Left ventricle myocardium inferior (tissue), 1 donor: ENCODE measurements around the gene MMD. TPM values are rescaled to one million over a fixed set of nuclear protein-coding genes. Genes with fewer than 3 reads are reported as not detected.
"Not testable (repeated sequence)": the region's sequence is repeated elsewhere in the genome, so short reads cannot be mapped to it uniquely, and the experiment has no call there.

Experiments
- DNase-seq: peaks from one replicate; pipeline ENCODE4 v3.0.0-alpha.2; 2020
- H3K27ac ChIP-seq: fragments of 200-600 bp; replicated peaks from 2 replicates; pipeline ENCODE4 v1.8.0; 2021
- H3K27me3 ChIP-seq: fragments of 200-600 bp; 2 replicates; pipeline ENCODE4 v1.8.0; 2021; ENCODE audit warnings: low read depth
- H3K36me3 ChIP-seq: fragments of 200-600 bp; 2 replicates; pipeline ENCODE4 v1.8.0; 2021
- H3K4me1 ChIP-seq: fragments of 200-600 bp; 2 replicates; pipeline ENCODE4 v1.8.0; 2021
- H3K4me3 ChIP-seq: fragments of 200-600 bp; 2 replicates; pipeline ENCODE4 v1.8.0; 2021; ENCODE audit warnings: mild to moderate bottlenecking, moderate library complexity
- H3K9me3 ChIP-seq: fragments of 200-600 bp; replicated peaks from 2 replicates; pipeline ENCODE4 v1.8.0; 2021
- intact Hi-C: fragments of 100-400 bp; cut with micrococcal nuclease; formaldehyde crosslinking; loops from one replicate; pipeline ENCODE4 v1.11.0; 2022
- total RNA-seq: library from RNA; stranded (reverse); fragmentation: NEBNext Ultra II Directional; extraction: Animal tissue kit (Norgen Biotek cat#: 25700); gene quantifications from one replicate; pipeline ENCODE4 v1.2.1, GENCODE V29; 2021
- TF ChIP-seq, protein P1 (sequence below): fragments of 200-600 bp; IDR thresholded peaks from 2 replicates; pipeline ENCODE4 v1.8.0; 2021; ENCODE audit warnings: antibody characterized with exemption, mild to moderate bottlenecking, borderline replicate concordance
- donor health status: DM: no; HTN: yes; CAD: no; lungs with severe emphysema.

MMD gene
- total RNA-seq, 1 donor from 2014 or later = 9.5 TPM

DNA sequence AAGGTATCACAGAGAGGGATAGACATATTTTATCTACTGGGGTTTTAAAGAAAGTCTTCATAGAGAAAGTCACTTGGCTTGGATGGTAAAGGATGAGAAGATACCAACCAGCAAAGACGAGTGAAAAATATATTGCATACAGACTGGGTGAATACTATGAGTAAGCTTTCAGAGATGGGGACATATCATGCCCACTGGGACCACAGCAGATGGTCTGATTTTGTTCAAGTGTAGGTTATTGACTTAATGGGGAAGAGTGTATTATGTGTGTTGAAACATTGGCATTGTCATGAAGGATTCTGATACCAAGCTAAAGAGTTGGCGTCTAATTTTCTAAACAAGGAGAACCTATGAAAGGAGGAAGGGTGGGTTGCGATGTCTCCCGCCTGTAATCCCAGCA lies 13.8 kb upstream of the MMD start:
- no peak for DNase-seq
- no peak overlapping the region for H3K27ac ChIP-seq
- no peaks in the 10 kb centered on the region for H3K36me3 ChIP-seq

DNA sequence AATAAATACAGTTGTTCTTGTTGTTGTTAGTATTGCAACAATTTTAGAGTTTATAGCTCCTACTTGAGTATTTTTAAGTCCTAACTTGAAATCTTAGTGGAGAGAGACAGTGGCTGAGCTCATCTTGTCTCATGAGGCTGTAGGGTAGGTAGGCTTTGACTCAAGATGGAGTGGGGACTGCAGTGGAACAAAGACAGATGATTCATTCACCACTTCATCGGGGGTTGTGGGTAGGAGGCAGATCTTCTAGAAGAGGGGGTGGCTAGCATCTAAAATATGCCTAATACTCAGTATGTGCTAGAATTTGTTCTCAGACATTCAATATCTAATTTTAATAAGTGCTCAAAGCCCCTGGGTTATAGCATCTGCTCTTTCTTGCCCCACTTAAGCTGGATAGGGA lies 13.1 kb upstream of the MMD start:
- intact Hi-C loops = no loop called here
- H3K27ac ChIP-seq = no peak overlapping the region
- H3K36me3 ChIP-seq = no peaks in the 10 kb centered on the region
- TF ChIP-seq, protein P1, sequence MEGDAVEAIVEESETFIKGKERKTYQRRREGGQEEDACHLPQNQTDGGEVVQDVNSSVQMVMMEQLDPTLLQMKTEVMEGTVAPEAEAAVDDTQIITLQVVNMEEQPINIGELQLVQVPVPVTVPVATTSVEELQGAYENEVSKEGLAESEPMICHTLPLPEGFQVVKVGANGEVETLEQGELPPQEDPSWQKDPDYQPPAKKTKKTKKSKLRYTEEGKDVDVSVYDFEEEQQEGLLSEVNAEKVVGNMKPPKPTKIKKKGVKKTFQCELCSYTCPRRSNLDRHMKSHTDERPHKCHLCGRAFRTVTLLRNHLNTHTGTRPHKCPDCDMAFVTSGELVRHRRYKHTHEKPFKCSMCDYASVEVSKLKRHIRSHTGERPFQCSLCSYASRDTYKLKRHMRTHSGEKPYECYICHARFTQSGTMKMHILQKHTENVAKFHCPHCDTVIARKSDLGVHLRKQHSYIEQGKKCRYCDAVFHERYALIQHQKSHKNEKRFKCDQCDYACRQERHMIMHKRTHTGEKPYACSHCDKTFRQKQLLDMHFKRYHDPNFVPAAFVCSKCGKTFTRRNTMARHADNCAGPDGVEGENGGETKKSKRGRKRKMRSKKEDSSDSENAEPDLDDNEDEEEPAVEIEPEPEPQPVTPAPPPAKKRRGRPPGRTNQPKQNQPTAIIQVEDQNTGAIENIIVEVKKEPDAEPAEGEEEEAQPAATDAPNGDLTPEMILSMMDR = no peak
- H3K4me1 ChIP-seq = peaks cover 16% of the 10 kb centered on the region
- no peaks in the 10 kb centered on the region for H3K9me3 ChIP-seq
- no peak overlapping the region for H3K4me3 ChIP-seq
- no peak for DNase-seq
- H3K27me3 ChIP-seq = no peaks in the 10 kb centered on the region

More for the DNA sequence above, 13.8 kb upstream of the MMD start:
- H3K4me1 ChIP-seq = peaks cover 11% of the 10 kb centered on the region
- no peaks in the 10 kb centered on the region for H3K27me3 ChIP-seq
- intact Hi-C loops = no loop called here
- no peaks in the 10 kb centered on the region for H3K9me3 ChIP-seq
- H3K4me3 ChIP-seq = no peak overlapping the region
- TF ChIP-seq, protein P1 = no peak

DNA sequence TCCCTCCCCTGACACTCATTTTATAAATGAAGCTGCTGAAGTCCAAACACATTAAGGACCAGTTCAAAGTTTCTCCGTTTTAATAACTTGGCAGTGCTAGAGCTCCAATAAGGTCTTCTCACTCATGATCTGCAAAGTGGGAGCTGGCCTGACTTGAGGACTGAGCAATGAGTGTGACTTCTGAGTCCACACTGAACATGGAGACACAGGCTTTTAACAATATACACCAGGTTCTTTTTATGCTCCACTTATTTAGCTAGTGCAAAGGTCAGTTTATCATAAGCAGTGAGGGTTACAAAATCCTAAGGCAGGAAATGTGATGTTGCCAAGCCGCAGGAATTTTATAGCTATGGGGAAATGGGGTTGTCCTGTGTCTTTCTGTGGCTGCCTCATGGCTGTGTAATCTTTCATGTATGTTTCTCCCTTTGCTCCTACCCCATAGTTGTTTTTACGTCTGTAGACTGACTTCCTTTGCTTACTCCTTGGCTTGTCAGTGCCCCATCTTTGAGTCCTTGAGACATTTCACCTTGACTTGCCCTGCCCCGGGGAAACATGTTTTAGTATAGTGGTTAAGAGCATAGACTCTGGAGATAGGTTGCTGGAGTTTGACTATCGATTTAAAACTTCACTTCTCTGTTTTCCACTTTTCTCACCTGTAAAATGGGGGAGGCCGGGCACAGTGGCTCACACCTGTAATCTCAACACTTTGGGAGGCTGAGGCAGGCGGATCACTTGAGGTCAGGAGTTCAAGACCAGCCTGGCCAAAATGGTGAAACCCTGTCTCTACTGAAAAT lies 12.2 kb upstream of the MMD start:
- Histone ChIP-seq H3K36me3 (no peaks in the 10 kb centered on the region), H3K27ac (no peak overlapping the region)

DNA sequence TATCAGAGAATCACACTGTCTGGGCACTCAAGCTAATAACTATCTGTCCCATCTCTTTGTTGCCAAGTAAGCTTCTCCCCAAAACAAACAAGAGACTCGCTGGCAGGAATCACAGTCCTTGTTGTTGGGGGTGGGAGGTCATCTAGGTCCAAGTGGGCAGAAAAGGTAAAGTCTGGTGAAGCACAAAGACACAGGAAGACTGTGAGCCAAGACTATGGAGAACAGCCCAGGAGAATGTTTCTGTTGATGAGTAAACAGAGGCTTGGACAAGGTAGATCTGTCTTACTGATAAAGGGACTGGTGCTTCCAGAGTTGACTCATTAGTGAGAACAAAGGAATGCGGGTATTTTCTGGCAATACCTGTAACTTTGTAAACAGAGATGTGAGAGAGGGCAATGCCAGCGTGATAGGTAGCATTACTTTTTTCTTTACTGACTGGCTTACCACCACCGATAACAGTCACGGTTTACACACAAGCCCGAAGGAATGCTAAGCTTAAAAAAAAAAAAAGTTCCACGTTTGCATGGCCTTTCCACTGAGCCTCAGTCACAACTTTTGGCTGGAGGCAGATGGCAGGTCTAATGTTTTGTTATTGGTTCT lies 11.5 kb upstream of the MMD start:
- H3K9me3 ChIP-seq = no peaks in the 10 kb centered on the region
- peaks cover 16% of the 10 kb centered on the region for H3K4me1 ChIP-seq
- intact Hi-C loops = no loop called here
- H3K27ac ChIP-seq = no peak overlapping the region
- H3K4me3 ChIP-seq = no peak overlapping the region
- H3K27me3 ChIP-seq = no peaks in the 10 kb centered on the region
- DNase-seq = no peak
- no peaks in the 10 kb centered on the region for H3K36me3 ChIP-seq
- TF ChIP-seq, protein P1 = no peak

More for the DNA sequence above, 12.2 kb upstream of the MMD start:
- DNase-seq = no peak
- intact Hi-C loops = no loop called here
- H3K4me1 ChIP-seq = peaks cover 16% of the 10 kb centered on the region
- H3K27me3 ChIP-seq = no peaks in the 10 kb centered on the region
- TF ChIP-seq, protein P1 = no peak
- no peaks in the 10 kb centered on the region for H3K9me3 ChIP-seq
- no peak overlapping the region for H3K4me3 ChIP-seq

DNA sequence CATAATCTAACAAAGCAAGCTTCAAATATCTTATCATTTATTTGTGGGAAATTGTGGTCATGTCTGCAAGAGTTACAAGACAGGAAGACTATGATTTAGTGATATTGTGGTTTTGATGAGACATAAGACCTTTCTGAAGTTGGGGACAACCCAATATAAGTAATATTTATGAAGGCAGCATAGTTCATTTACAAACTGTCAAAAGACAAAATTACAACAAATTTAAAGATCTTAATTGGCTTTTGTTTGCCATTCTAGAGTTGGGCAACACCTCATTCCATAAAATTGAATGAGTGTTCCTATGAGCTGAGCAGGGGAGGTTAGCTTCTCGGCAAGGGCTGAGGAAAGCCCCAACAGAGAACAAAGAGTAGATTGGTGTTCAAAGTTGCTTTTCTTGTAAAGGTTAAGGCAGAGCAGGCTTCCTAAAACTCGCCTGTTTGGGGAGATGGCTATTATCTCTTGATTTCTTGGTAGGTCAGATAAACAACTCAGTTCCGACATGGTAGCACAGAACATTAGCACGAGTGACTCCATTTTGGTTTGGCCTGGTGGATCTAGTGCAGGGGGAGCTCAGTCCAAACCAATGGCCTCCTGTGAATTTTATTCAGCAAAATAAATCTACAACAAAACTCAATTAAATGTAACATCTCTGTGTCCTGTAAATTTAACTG lies 10.9 kb upstream of the MMD start:
- no peak overlapping the region for H3K4me3 ChIP-seq
- H3K36me3 ChIP-seq = no peaks in the 10 kb centered on the region
- H3K9me3 ChIP-seq = no peaks in the 10 kb centered on the region
- no peak overlapping the region for H3K27ac ChIP-seq
- no peaks in the 10 kb centered on the region for H3K27me3 ChIP-seq
- DNase-seq = no peak
- TF ChIP-seq, protein P1 = no peak
- peaks cover 16% of the 10 kb centered on the region for H3K4me1 ChIP-seq
- intact Hi-C loops = no loop called here

DNA sequence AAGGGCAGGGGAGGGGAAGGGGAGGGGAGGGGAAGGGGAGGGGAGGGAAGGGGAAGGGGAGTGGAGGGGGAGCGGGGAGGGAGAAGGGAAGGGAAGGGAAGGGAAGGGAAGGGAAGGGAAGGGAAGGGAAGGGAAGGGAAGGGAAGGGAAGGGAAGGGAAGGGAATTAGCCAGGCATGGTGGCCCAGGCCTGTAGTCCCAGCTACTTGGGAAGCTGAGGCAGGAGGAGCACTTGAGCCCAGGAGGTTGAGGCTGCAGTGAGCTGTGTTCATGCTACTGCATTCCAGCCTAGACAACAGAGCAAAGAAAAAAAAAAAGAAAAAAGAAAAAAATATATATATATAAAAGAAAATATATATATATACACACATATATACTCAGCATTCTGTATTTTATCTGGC lies 10.3 kb upstream of the MMD start:
- DNase-seq, H3K27me3 ChIP-seq, H3K4me3 ChIP-seq, H3K9me3 ChIP-seq, intact Hi-C loops, H3K27ac ChIP-seq, H3K36me3 ChIP-seq: not testable (repeated sequence)
- peaks cover 16% of the 10 kb centered on the region for H3K4me1 ChIP-seq
